Measurements from ENCODE around the gene LYRM7.

The LYRM7 gene

GRCh38 chr5:131214609-131215227 lies 44.0 kb downstream of the LYRM7 start:
- no peak for TF ChIP-seq LEF1 (IDR thresholded peaks at IDR 0.05; ENCODE audit: borderline replicate concordance)
- no peak for TF ChIP-seq NFRKB (IDR thresholded peaks at IDR 0.05)
- no peak for TF ChIP-seq FOXA1 (IDR thresholded peaks at IDR 0.05)
- TF ChIP-seq ELF4 (IDR thresholded peaks at IDR 0.05) = no peak
- no peak for TF ChIP-seq CTBP1 (IDR thresholded peaks at IDR 0.05; ENCODE audit: borderline replicate concordance)
- TF ChIP-seq ZNF384 (IDR thresholded peaks at IDR 0.05) = no peak
- TF ChIP-seq BHLHE40 (IDR thresholded peaks at IDR 0.05; ENCODE audit: borderline replicate concordance) = no peak
- no peak for TF ChIP-seq TARDBP (IDR thresholded peaks at IDR 0.05)
- no peak for TF ChIP-seq SP1 (IDR thresholded peaks at IDR 0.05)
- no peak for TF ChIP-seq L3MBTL2 (conservative IDR thresholded peaks at IDR 0.05)
- TF ChIP-seq ARNT (IDR thresholded peaks at IDR 0.05) = no peak
- TF ChIP-seq HDGF (IDR thresholded peaks at IDR 0.05; ENCODE audit: borderline replicate concordance) = no peak
- no peak for TF ChIP-seq FOXK2 (IDR thresholded peaks at IDR 0.05)
- TF ChIP-seq FOXM1 (IDR thresholded peaks at IDR 0.05; ENCODE audit: borderline replicate concordance) = no peak
- no peak for TF ChIP-seq PKNOX1 (IDR thresholded peaks at IDR 0.05)
- TF ChIP-seq SUZ12 (IDR thresholded peaks at IDR 0.05) = no peak
- ChIA-PET POLR2A (interaction anchor here (0.9 to 1.3 kb wide), 2 partner anchors 43 to 44 kb away, joined by 3 to 4 read pairs; partner anchors contain the start of gene LYRM7), CTCF (interaction anchor here (0.6 kb wide), 1 partner anchor 61 kb away, joined by 4 read pairs; no protein-coding TSS in a partner anchor)
- no peak for DNase-seq (ENCODE audit: extremely low spot score)

- DNase-seq (ENCODE audit: extremely low spot score) = no peak
- POLR2A ChIA-PET = no interaction called here
- no peak for TF ChIP-seq ARNT (IDR thresholded peaks at IDR 0.05)
- CTCF ChIA-PET = no interaction called here
Observed at GRCh38 chr5:131217791-131218190, 47.0 kb downstream of the LYRM7 start.

- DNase-seq (ENCODE audit: extremely low spot score) = no peak
Observed at GRCh38 chr5:131218392-131218791, 47.6 kb downstream of the LYRM7 start.

GRCh38 chr5:131220566-131220965 lies 49.8 kb downstream of the LYRM7 start:
- ChIA-PET CTCF (no interaction called here), POLR2A (no interaction called here)
- TF ChIP-seq SUZ12 (IDR thresholded peaks at IDR 0.05) (no peak), NFRKB (IDR thresholded peaks at IDR 0.05) (no peak), FOXM1 (IDR thresholded peaks at IDR 0.05; ENCODE audit: borderline replicate concordance) (no peak)
- no peak for DNase-seq (ENCODE audit: extremely low spot score)

More at GRCh38 chr5:131218392-131218791, 47.6 kb downstream of the LYRM7 start:
- TF ChIP-seq FOXA1 (IDR thresholded peaks at IDR 0.05) = no peak
- no peak for TF ChIP-seq HDGF (IDR thresholded peaks at IDR 0.05; ENCODE audit: borderline replicate concordance)
- no peak for TF ChIP-seq ARNT (IDR thresholded peaks at IDR 0.05)
- no peak for TF ChIP-seq ELF4 (IDR thresholded peaks at IDR 0.05)
- no peak for TF ChIP-seq LEF1 (IDR thresholded peaks at IDR 0.05; ENCODE audit: borderline replicate concordance)
- no peak for TF ChIP-seq TARDBP (IDR thresholded peaks at IDR 0.05)
- no peak for TF ChIP-seq L3MBTL2 (conservative IDR thresholded peaks at IDR 0.05)
- no peak for TF ChIP-seq BHLHE40 (IDR thresholded peaks at IDR 0.05; ENCODE audit: borderline replicate concordance)
- TF ChIP-seq FOXK2 (IDR thresholded peaks at IDR 0.05) = no peak
- TF ChIP-seq SUZ12 (IDR thresholded peaks at IDR 0.05) = no peak
- TF ChIP-seq SP1 (IDR thresholded peaks at IDR 0.05) = no peak
- TF ChIP-seq PKNOX1 (IDR thresholded peaks at IDR 0.05) = no peak
- TF ChIP-seq ZNF384 (IDR thresholded peaks at IDR 0.05) = no peak
- TF ChIP-seq FOXM1 (IDR thresholded peaks at IDR 0.05; ENCODE audit: borderline replicate concordance) = no peak
- no peak for TF ChIP-seq NFRKB (IDR thresholded peaks at IDR 0.05)
- no peak for TF ChIP-seq CTBP1 (IDR thresholded peaks at IDR 0.05; ENCODE audit: borderline replicate concordance)
- ChIA-PET CTCF (no interaction called here), POLR2A (no interaction called here)

- ChIA-PET CTCF (interaction anchor here (0.7 kb wide), 1 partner anchor 728 kb away, joined by 3 read pairs; no protein-coding TSS in a partner anchor), POLR2A (no interaction called here)
- no peak for TF ChIP-seq HDGF (IDR thresholded peaks at IDR 0.05; ENCODE audit: borderline replicate concordance)
- no peak for DNase-seq (ENCODE audit: extremely low spot score)
Observed at GRCh38 chr5:131221008-131221703, 50.4 kb downstream of the LYRM7 start.

GRCh38 chr5:131221888-131222287 lies 51.1 kb downstream of the LYRM7 start:
- DNase-seq (ENCODE audit: extremely low spot score) = no peak
- ChIA-PET POLR2A (no interaction called here), CTCF (no interaction called here)

More at GRCh38 chr5:131221888-131222287, 51.1 kb downstream of the LYRM7 start:
- no peak for TF ChIP-seq CTBP1 (IDR thresholded peaks at IDR 0.05; ENCODE audit: borderline replicate concordance)
- no peak for TF ChIP-seq NFRKB (IDR thresholded peaks at IDR 0.05)
- no peak for TF ChIP-seq HDGF (IDR thresholded peaks at IDR 0.05; ENCODE audit: borderline replicate concordance)
- TF ChIP-seq BHLHE40 (IDR thresholded peaks at IDR 0.05; ENCODE audit: borderline replicate concordance) = no peak
- TF ChIP-seq FOXK2 (IDR thresholded peaks at IDR 0.05) = no peak
- TF ChIP-seq FOXM1 (IDR thresholded peaks at IDR 0.05; ENCODE audit: borderline replicate concordance) = no peak
- TF ChIP-seq LEF1 (IDR thresholded peaks at IDR 0.05; ENCODE audit: borderline replicate concordance) = no peak
- TF ChIP-seq ARNT (IDR thresholded peaks at IDR 0.05) = no peak
- TF ChIP-seq ZNF384 (IDR thresholded peaks at IDR 0.05) = no peak
- no peak for TF ChIP-seq PKNOX1 (IDR thresholded peaks at IDR 0.05)
- no peak for TF ChIP-seq ELF4 (IDR thresholded peaks at IDR 0.05)

Data from HEK293T (cell line).